H9 (cell line): Measurements from ENCODE around the gene ST6GALNAC2. TPM values are rescaled to one million over a fixed set of nuclear protein-coding genes. Genes with fewer than 3 reads are reported as not detected.
A peak's percentile ranks its signal among the peaks of the same experiment; 100 is the strongest.

Experiments
- DNase-seq: peaks from one replicate; pipeline ENCODE4 v3.0.0-alpha.2; 2017
- H2AFZ ChIP-seq: one replicate; pipeline ENCODE4 v1.6.1; 2013; ENCODE audit warnings: mild to moderate bottlenecking, low read length, control low read depth, moderate library complexity
- H2AK5ac ChIP-seq: 2 replicates; pipeline ENCODE4 v1.6.1; 2013; ENCODE audit warnings: low read length, control low read depth, mixed read lengths; ENCODE audit not compliant: insufficient read length
- H2BK120ac ChIP-seq: one replicate; pipeline ENCODE4 v1.6.1; 2013; ENCODE audit warnings: low read depth, mild to moderate bottlenecking, low read length, control low read depth, inconsistent platforms; ENCODE audit not compliant: poor library complexity, severe bottlenecking
- H2BK12ac ChIP-seq: 2 replicates; pipeline ENCODE4 v1.6.1; 2013; ENCODE audit warnings: low read length, control low read depth, mixed read lengths, low read depth; ENCODE audit not compliant: insufficient read length
- H2BK15ac ChIP-seq: 2 replicates; pipeline ENCODE4 v1.6.1; 2013; ENCODE audit warnings: low read depth, low read length, control low read depth
- H2BK20ac ChIP-seq: one replicate; pipeline ENCODE4 v1.6.1; 2013; ENCODE audit warnings: low read depth, mild to moderate bottlenecking, low read length, control low read depth, inconsistent platforms; ENCODE audit not compliant: poor library complexity, severe bottlenecking
- H2BK5ac ChIP-seq: 2 replicates; pipeline ENCODE4 v1.6.1; 2013; ENCODE audit warnings: low read length, control low read depth, mixed read lengths; ENCODE audit not compliant: insufficient read length
- H3K14ac ChIP-seq: 2 replicates; pipeline ENCODE4 v1.6.1; 2013; ENCODE audit warnings: low read length, control low read depth; ENCODE audit not compliant: insufficient read depth
- H3K18ac ChIP-seq: 2 replicates; pipeline ENCODE4 v1.6.1; 2013; ENCODE audit warnings: low read depth, mild to moderate bottlenecking, mixed read lengths, low read length, control low read depth; ENCODE audit not compliant: insufficient read length
- H3K23ac ChIP-seq: 2 replicates; pipeline ENCODE4 v1.6.1; 2013; ENCODE audit warnings: low read length, control low read depth, mixed read lengths, low read depth; ENCODE audit not compliant: insufficient read length
- H3K23me2 ChIP-seq: 2 replicates; pipeline ENCODE4 v1.6.1; 2013; ENCODE audit warnings: low read depth, mild to moderate bottlenecking, mixed read lengths, low read length, control low read depth; ENCODE audit not compliant: insufficient read length, poor library complexity, severe bottlenecking
- H3K27ac ChIP-seq: 2 replicates; pipeline ENCODE4 v1.5.1; 2013; ENCODE audit warnings: low read length, control low read depth, mixed read lengths, low read depth; ENCODE audit not compliant: insufficient read length
- H3K27me3 ChIP-seq: 2 replicates; pipeline ENCODE4 v1.6.1; 2013; ENCODE audit warnings: low read length, control low read depth, inconsistent platforms; ENCODE audit not compliant: insufficient read depth
- H3K4ac ChIP-seq: 2 replicates; pipeline ENCODE4 v1.6.1; 2013; ENCODE audit warnings: low read depth, mild to moderate bottlenecking, control low read depth, inconsistent platforms, low read length, moderate library complexity
- H3K4me1 ChIP-seq: 2 replicates; pipeline ENCODE4 v1.6.1; 2013; ENCODE audit warnings: low read length, control low read depth, inconsistent platforms; ENCODE audit not compliant: insufficient read depth
- H3K4me2 ChIP-seq: 2 replicates; pipeline ENCODE4 v1.6.1; 2013; ENCODE audit warnings: low read length, control low read depth, mixed read lengths; ENCODE audit not compliant: insufficient read length, insufficient read depth
- H3K56ac ChIP-seq: 2 replicates; pipeline ENCODE4 v1.6.1; 2013; ENCODE audit warnings: low read depth, mild to moderate bottlenecking, mixed read lengths, low read length, control low read depth; ENCODE audit not compliant: insufficient read length
- H3K79me1 ChIP-seq: 2 replicates; pipeline ENCODE4 v1.6.1; 2013; ENCODE audit warnings: low read depth, mild to moderate bottlenecking, moderate library complexity, low read length, control low read depth, inconsistent platforms; ENCODE audit not compliant: insufficient read depth, poor library complexity, severe bottlenecking
- H3K79me2 ChIP-seq: 2 replicates; pipeline ENCODE4 v1.6.1; 2013; ENCODE audit warnings: low read length, control low read depth, inconsistent platforms; ENCODE audit not compliant: insufficient read depth
- H3K9ac ChIP-seq: 2 replicates; pipeline ENCODE4 v1.6.1; 2013; ENCODE audit warnings: low read length, control low read depth, mixed read lengths; ENCODE audit not compliant: insufficient read length; ENCODE audit errors: extremely low read depth
- H3K9me3 ChIP-seq: one replicate; pipeline ENCODE4 v1.6.1; 2013; ENCODE audit warnings: low read depth, low read length, inconsistent platforms; ENCODE audit not compliant: control insufficient read depth
- H3T11ph ChIP-seq: one replicate; pipeline ENCODE4 v1.6.1; 2013; ENCODE audit warnings: mild to moderate bottlenecking, low read length, control low read depth, inconsistent platforms
- H4K20me1 ChIP-seq: one replicate; pipeline ENCODE4 v1.6.1; 2013; ENCODE audit not compliant: control insufficient read depth, insufficient read length, insufficient read depth
- H4K5ac ChIP-seq: 2 replicates; pipeline ENCODE4 v1.6.1; 2013; ENCODE audit warnings: low read depth, mild to moderate bottlenecking, mixed read lengths, low read length, control low read depth; ENCODE audit not compliant: insufficient read length
- H4K8ac ChIP-seq: replicated peaks from 2 replicates; pipeline ENCODE4 v1.6.1; 2013; ENCODE audit warnings: low read length, control low read depth, mixed read lengths, low read depth; ENCODE audit not compliant: insufficient read length
- H4K91ac ChIP-seq: 2 replicates; pipeline ENCODE4 v1.6.1; 2013; ENCODE audit warnings: low read depth, mild to moderate bottlenecking, moderate library complexity, mixed read lengths, low read length, control low read depth; ENCODE audit not compliant: insufficient read length
- H3K27ac Mint-ChIP-seq, 3 experiments: 2 replicates in 2 of 3; 3 replicates in 1 of 3; pipeline ENCODE4 v1.8.0; 2020 to 2021; ENCODE audit warnings: mixed read lengths in 3 of 3, mild to moderate bottlenecking in 1 of 3, moderate library complexity in 1 of 3
- H3K27me3 Mint-ChIP-seq: 2 replicates; pipeline ENCODE4 v1.8.0; 2021; ENCODE audit warnings: low read depth, mild to moderate bottlenecking, moderate library complexity, mixed read lengths
- H3K36me3 Mint-ChIP-seq, 3 experiments: 2 replicates in 2 of 3; 3 replicates in 1 of 3; pipeline ENCODE4 v1.8.0; 2020 to 2021; ENCODE audit warnings: low read depth in 3 of 3, mixed read lengths in 3 of 3; ENCODE audit not compliant: insufficient read depth in 1 of 3
- H3K4me1 Mint-ChIP-seq, 2 experiments: 2 replicates each; pipeline ENCODE4 v1.8.0; 2020; ENCODE audit warnings: mixed read lengths in 2 of 2
- H3K4me3 Mint-ChIP-seq, 2 experiments: 2 replicates in 1 of 2; 3 replicates in 1 of 2; pipeline ENCODE4 v1.8.0; 2020 to 2021; ENCODE audit warnings: mild to moderate bottlenecking in 2 of 2, mixed read lengths in 2 of 2, moderate library complexity in 1 of 2
- H3K9me3 Mint-ChIP-seq, 2 experiments: 2 replicates in 1 of 2; 3 replicates in 1 of 2; pipeline ENCODE4 v1.8.0; 2020; ENCODE audit warnings: mild to moderate bottlenecking in 2 of 2, mixed read lengths in 2 of 2, moderate library complexity in 1 of 2
- CTCF ChIP-seq: fragments of 200-600 bp; sonication (generic); conservative IDR thresholded peaks from 3 replicates; pipeline ENCODE4 v1.8.0; 2021; ENCODE audit warnings: antibody characterized with exemption, mild to moderate bottlenecking
- WGBS: extraction: QIAGEN DNeasy Blood & Tissue Kit; methylation state at CpG from one replicate; pipeline ENCODE4 v1.1.7; 2013; ENCODE audit warnings: missing lambda C conversion rate, low lambda C conversion rate, mixed read lengths; ENCODE audit not compliant: insufficient read length; ENCODE audit errors: extremely low coverage; 5-methylcytosine and 5-hydroxymethylcytosine counted together
- total RNA-seq: library from RNA; stranded (reverse); gene quantifications from 2 replicates; pipeline ENCODE4 v1.2.1, GENCODE V29; 2021

Gene ST6GALNAC2
- total RNA-seq, 1 experiment from 2014 or later = 0.46 TPM

GRCh38 chr17:76612977-76613851 is 27.6 kb upstream of the ST6GALNAC2 start:
- H3K36me3 Mint-ChIP-seq = peaks cover 14 to 23% (median 19%) of the 10 kb centered on the region in 3 experiments
- H3K14ac ChIP-seq = no peak overlapping the region
- no peak overlapping the region for H2BK5ac ChIP-seq
- no peak overlapping the region for H2BK120ac ChIP-seq
- H3K79me2 ChIP-seq = no peaks in the 10 kb centered on the region
- H3K23me2 ChIP-seq = no peaks in the 10 kb centered on the region
- no peak overlapping the region for H4K5ac ChIP-seq
- H3K4me1 Mint-ChIP-seq = peaks cover 15 to 26% of the 10 kb centered on the region in 2 experiments
- peak overlapping the region in 1 of 2 experiments; percentile 15; a peak in 1 of 5 replicates for H3K4me3 Mint-ChIP-seq
- WGBS = no CpG with 5 or more reads among the region's 17 CpGs
- H3K27me3 Mint-ChIP-seq = peaks cover 13% of the 10 kb centered on the region
- no peak overlapping the region for H3K4me2 ChIP-seq
- H3K79me1 ChIP-seq = no peaks in the 10 kb centered on the region
- no peak overlapping the region for H3T11ph ChIP-seq
- H4K91ac ChIP-seq = no peak overlapping the region
- H3K4ac ChIP-seq = no peak overlapping the region
- no peak overlapping the region for H3K9ac ChIP-seq
- peak overlapping the region in 1 of 3 experiments; percentile 69; a peak in 3 of 7 replicates for H3K27ac Mint-ChIP-seq
- H2AK5ac ChIP-seq = no peak overlapping the region
- H3K56ac ChIP-seq = no peak overlapping the region
- no peaks in the 10 kb centered on the region for H3K9me3 ChIP-seq
- no peak overlapping the region for H2BK15ac ChIP-seq
- peaks cover 31 to 43% of the 10 kb centered on the region in 2 experiments for H3K9me3 Mint-ChIP-seq
- H3K23ac ChIP-seq = no peak overlapping the region
- no peaks in the 10 kb centered on the region for H3K27me3 ChIP-seq
- no peak overlapping the region for H2AFZ ChIP-seq
- H4K8ac ChIP-seq = no peak overlapping the region
- H3K18ac ChIP-seq = no peak overlapping the region
- DNase-seq = peak; percentile 96
- TF ChIP-seq CTCF = peak; percentile 59; the same call in 2 of the 3 replicates
- no peaks in the 10 kb centered on the region for H4K20me1 ChIP-seq
- no peak overlapping the region for H2BK20ac ChIP-seq
- no peaks in the 10 kb centered on the region for H3K4me1 ChIP-seq
- H3K27ac ChIP-seq = no peak overlapping the region
- no peak overlapping the region for H2BK12ac ChIP-seq
